CD4-positive, alpha-beta memory T cell (primary cell): ENCODE data around the gene ABCA8. TPM values are rescaled to one million over a fixed set of nuclear protein-coding genes. Genes with fewer than 3 reads are reported as not detected.

Experiments used
- CTCF ChIA-PET: fragments of 350-600 bp; sonication (Branson Sonifier 250); formaldehyde crosslinking; loops from one replicate; lab custom pipeline; 2021; ENCODE audit warnings: inconsistent platforms; ENCODE audit not compliant: partially characterized antibody; lab: Charles Lee
- POLR2A ChIA-PET: fragments of 350-600 bp; sonication (Branson Sonifier 250); formaldehyde crosslinking; loops from one replicate; lab custom pipeline; 2021; ENCODE audit not compliant: partially characterized antibody; lab: Charles Lee
- DNase-seq, 5 donors: peaks; one replicate each; pipeline versions ENCODE4 v3.0.0 to v3.0.0-alpha.2; 2020 to 2022; ENCODE audit warnings: mixed read lengths in 1 of 5
- H3K27ac ChIP-seq: one replicate; pipeline ENCODE4 v1.7.0; 2013; ENCODE audit warnings: low read depth, low read length
- H3K27me3 ChIP-seq: 2 replicates; pipeline ENCODE4 v1.7.0; 2013; ENCODE audit warnings: mild to moderate bottlenecking, low read length, moderate library complexity; ENCODE audit not compliant: insufficient read depth
- H3K36me3 ChIP-seq: 2 replicates; pipeline ENCODE4 v1.7.0; 2013; ENCODE audit warnings: mild to moderate bottlenecking, low read length, moderate library complexity; ENCODE audit not compliant: insufficient read depth
- H3K4me1 ChIP-seq: 2 replicates; pipeline ENCODE4 v1.7.0; 2013; ENCODE audit warnings: mild to moderate bottlenecking, low read length, moderate library complexity; ENCODE audit not compliant: insufficient read depth
- H3K4me3 ChIP-seq, 2 donors: one replicate each; pipeline ENCODE4 v1.7.0; 2013; ENCODE audit warnings: low read length in 2 of 2, mild to moderate bottlenecking in 1 of 2
- H3K9me3 ChIP-seq, 2 donors: one replicate each; pipeline ENCODE4 v1.7.0; 2013; ENCODE audit warnings: low read length in 2 of 2, control low read depth in 1 of 2; ENCODE audit not compliant: control insufficient read depth in 1 of 2
- H3K27ac Mint-ChIP-seq, 7 donors: one replicate each; pipeline ENCODE4 v1.8.0; 2020 to 2021; ENCODE audit warnings: mixed read lengths in 7 of 7, mild to moderate bottlenecking in 6 of 7, inconsistent platforms in 3 of 7, moderate library complexity in 3 of 7
- H3K27me3 Mint-ChIP-seq, 2 donors: one replicate each; pipeline ENCODE4 v1.8.0; 2020 to 2021; ENCODE audit warnings: mixed read lengths in 2 of 2
- H3K36me3 Mint-ChIP-seq, 2 donors: one replicate each; pipeline ENCODE4 v1.8.0; 2020 to 2021; ENCODE audit warnings: mixed read lengths in 2 of 2, inconsistent platforms in 1 of 2, mild to moderate bottlenecking in 1 of 2
- H3K4me1 Mint-ChIP-seq, 4 donors: one replicate each; pipeline ENCODE4 v1.8.0; 2020 to 2021; ENCODE audit warnings: mixed read lengths in 4 of 4, mild to moderate bottlenecking in 1 of 4
- H3K4me3 Mint-ChIP-seq, 8 donors: one replicate each; pipeline ENCODE4 v1.8.0; 2020 to 2021; ENCODE audit warnings: mixed read lengths in 8 of 8, mild to moderate bottlenecking in 7 of 8, moderate library complexity in 6 of 8, inconsistent platforms in 3 of 8
- H3K9me3 Mint-ChIP-seq, 8 donors: one replicate each; pipeline ENCODE4 v1.8.0; 2020 to 2021; ENCODE audit warnings: mixed read lengths in 8 of 8, mild to moderate bottlenecking in 5 of 8, inconsistent platforms in 3 of 8, moderate library complexity in 1 of 8
- intact Hi-C: fragments of 100-400 bp; cut with micrococcal nuclease; formaldehyde crosslinking; loops from one replicate; pipeline ENCODE4 v1.15.1; 2023
- polyA plus RNA-seq, 2 donors: library from polyadenylated mRNA; unstranded; fragments of 300-500 nt; fragmentation: Illumina TruSeq; gene quantifications; one replicate each; pipeline ENCODE4 v1.2.3, GENCODE V29; 2021
- total RNA-seq, 2 experiments: library from RNA; stranded (reverse); gene quantifications; one replicate each; pipeline ENCODE4 v1.2.3, GENCODE V29; 2021

ABCA8 gene
- total and polyA plus RNA-seq, 4 experiments from 2014 or later, result not detected

- DNase-seq, result no peak
- CTCF ChIA-PET, result no interaction called here
Observed at GRCh38 chr17:68867759-68868516, 87.3 kb downstream of the ABCA8 start.

GRCh38 chr17:68865584-68865983 is 89.6 kb downstream of the ABCA8 start:
- DNase-seq, result no peak
- Histone ChIP-seq H3K27ac (no peak overlapping the region), H3K9me3 (no peaks in the 10 kb centered on the region), H3K27me3 (no peaks in the 10 kb centered on the region), H3K36me3 (no peaks in the 10 kb centered on the region), H3K4me3 (no peak overlapping the region), H3K4me1 (no peaks in the 10 kb centered on the region)
- intact Hi-C loops, result no loop called here
- H3K27me3 Mint-ChIP-seq, result peaks cover 0 to 4% of the 10 kb centered on the region in 2 donors
- H3K27ac Mint-ChIP-seq, result no peak overlapping the region
- no peaks in the 10 kb centered on the region for H3K36me3 Mint-ChIP-seq
- no peak overlapping the region for H3K4me3 Mint-ChIP-seq
- peaks cover 0 to 6% (median 0%) of the 10 kb centered on the region in 8 donors for H3K9me3 Mint-ChIP-seq
- no peaks in the 10 kb centered on the region for H3K4me1 Mint-ChIP-seq
- CTCF ChIA-PET, result no interaction called here
- POLR2A ChIA-PET, result no interaction called here

More at GRCh38 chr17:68867759-68868516, 87.3 kb downstream of the ABCA8 start:
- Histone ChIP-seq H3K4me3 (no peak overlapping the region), H3K27ac (no peak overlapping the region), H3K4me1 (no peaks in the 10 kb centered on the region), H3K9me3 (no peaks in the 10 kb centered on the region), H3K36me3 (no peaks in the 10 kb centered on the region), H3K27me3 (no peaks in the 10 kb centered on the region)
- POLR2A ChIA-PET, result no interaction called here
- Mint-ChIP-seq H3K27ac (no peak overlapping the region), H3K36me3 (no peaks in the 10 kb centered on the region), H3K4me1 (no peaks in the 10 kb centered on the region), H3K4me3 (no peak overlapping the region), H3K9me3 (peaks cover 0 to 6% (median 0%) of the 10 kb centered on the region in 8 donors), H3K27me3 (peaks cover 0 to 2% of the 10 kb centered on the region in 2 donors)
- intact Hi-C loops, result no loop called here

- intact Hi-C loops, result no loop called here
- H3K9me3 ChIP-seq, result no peaks in the 10 kb centered on the region
- no peak overlapping the region for H3K4me3 ChIP-seq
- H3K9me3 Mint-ChIP-seq, result peaks cover 0 to 6% (median 0%) of the 10 kb centered on the region in 8 donors
- no peak overlapping the region for H3K27ac Mint-ChIP-seq
- ChIA-PET CTCF (no interaction called here), POLR2A (no interaction called here)
- no peak overlapping the region for H3K4me3 Mint-ChIP-seq
- DNase-seq, result no peak
- H3K27me3 ChIP-seq, result no peaks in the 10 kb centered on the region
- no peaks in the 10 kb centered on the region for H3K36me3 Mint-ChIP-seq
- no peak overlapping the region for H3K27ac ChIP-seq
- H3K4me1 Mint-ChIP-seq, result no peaks in the 10 kb centered on the region
- H3K4me1 ChIP-seq, result no peaks in the 10 kb centered on the region
- no peaks in the 10 kb centered on the region for H3K36me3 ChIP-seq
- H3K27me3 Mint-ChIP-seq, result peaks cover 6 to 13% of the 10 kb centered on the region in 2 donors
Observed at GRCh38 chr17:68863091-68863652, 92.0 kb downstream of the ABCA8 start.

- no peak overlapping the region for H3K27ac Mint-ChIP-seq
- Histone ChIP-seq H3K27ac (no peak overlapping the region), H3K36me3 (no peaks in the 10 kb centered on the region), H3K4me1 (no peaks in the 10 kb centered on the region), H3K9me3 (no peaks in the 10 kb centered on the region), H3K4me3 (no peak overlapping the region), H3K27me3 (no peaks in the 10 kb centered on the region)
- POLR2A ChIA-PET, result no interaction called here
- H3K27me3 Mint-ChIP-seq, result peaks cover 6 to 13% of the 10 kb centered on the region in 2 donors
- intact Hi-C loops, result no loop called here
- DNase-seq, result no peak
- CTCF ChIA-PET, result no interaction called here
- peaks cover 0 to 6% (median under 1%) of the 10 kb centered on the region in 8 donors for H3K9me3 Mint-ChIP-seq
- H3K36me3 Mint-ChIP-seq, result no peaks in the 10 kb centered on the region
- H3K4me1 Mint-ChIP-seq, result no peaks in the 10 kb centered on the region
- H3K4me3 Mint-ChIP-seq, result no peak overlapping the region
Observed at GRCh38 chr17:68861602-68862001, 93.6 kb downstream of the ABCA8 start.

- H3K9me3 Mint-ChIP-seq, result peaks cover 0 to 6% (median under 1%) of the 10 kb centered on the region in 8 donors
- Histone ChIP-seq H3K4me1 (no peaks in the 10 kb centered on the region), H3K27me3 (no peaks in the 10 kb centered on the region), H3K27ac (no peak overlapping the region), H3K36me3 (no peaks in the 10 kb centered on the region), H3K9me3 (no peaks in the 10 kb centered on the region), H3K4me3 (no peak overlapping the region)
- no peaks in the 10 kb centered on the region for H3K4me1 Mint-ChIP-seq
- H3K27me3 Mint-ChIP-seq, result peaks cover 6 to 11% of the 10 kb centered on the region in 2 donors
- H3K27ac Mint-ChIP-seq, result no peak overlapping the region
- ChIA-PET POLR2A (no interaction called here), CTCF (no interaction called here)
- no peaks in the 10 kb centered on the region for H3K36me3 Mint-ChIP-seq
- intact Hi-C loops, result no loop called here
- H3K4me3 Mint-ChIP-seq, result no peak overlapping the region
- DNase-seq, result no peak
Observed at GRCh38 chr17:68860941-68861340, 94.3 kb downstream of the ABCA8 start.

GRCh38 chr17:68854452-68854851 is 100.7 kb downstream of the ABCA8 start:
- H3K27me3 Mint-ChIP-seq, result peaks cover 8 to 13% of the 10 kb centered on the region in 2 donors
- no peaks in the 10 kb centered on the region for H3K27me3 ChIP-seq
- POLR2A ChIA-PET, result no interaction called here
- no peaks in the 10 kb centered on the region for H3K4me1 ChIP-seq
- no peak overlapping the region for H3K4me3 ChIP-seq
- H3K4me3 Mint-ChIP-seq, result no peak overlapping the region
- H3K36me3 ChIP-seq, result no peaks in the 10 kb centered on the region
- no peak overlapping the region for H3K27ac ChIP-seq
- H3K4me1 Mint-ChIP-seq, result no peaks in the 10 kb centered on the region
- CTCF ChIA-PET, result interaction anchor here (0.7 kb wide), 1 partner anchor 29 kb away, joined by 3 read pairs; no protein-coding TSS in a partner anchor
- DNase-seq, result no peak
- intact Hi-C loops, result no loop called here
- H3K9me3 Mint-ChIP-seq, result peaks cover 0 to 5% (median 0%) of the 10 kb centered on the region in 8 donors
- no peaks in the 10 kb centered on the region for H3K36me3 Mint-ChIP-seq
- no peaks in the 10 kb centered on the region for H3K9me3 ChIP-seq
- no peak overlapping the region for H3K27ac Mint-ChIP-seq

GRCh38 chr17:68853439-68853838 is 101.8 kb downstream of the ABCA8 start:
- H3K27me3 ChIP-seq, result no peaks in the 10 kb centered on the region
- intact Hi-C loops, result no loop called here
- no peaks in the 10 kb centered on the region for H3K36me3 ChIP-seq
- no peak overlapping the region for H3K27ac ChIP-seq
- peaks cover 6 to 8% of the 10 kb centered on the region in 2 donors for H3K27me3 Mint-ChIP-seq
- POLR2A ChIA-PET, result no interaction called here
- no peaks in the 10 kb centered on the region for H3K36me3 Mint-ChIP-seq
- no peak for DNase-seq
- H3K9me3 ChIP-seq, result no peaks in the 10 kb centered on the region
- no peaks in the 10 kb centered on the region for H3K4me1 Mint-ChIP-seq
- H3K9me3 Mint-ChIP-seq, result peaks cover 0 to 5% (median 0%) of the 10 kb centered on the region in 8 donors
- H3K27ac Mint-ChIP-seq, result no peak overlapping the region
- H3K4me3 Mint-ChIP-seq, result no peak overlapping the region
- H3K4me3 ChIP-seq, result no peak overlapping the region
- H3K4me1 ChIP-seq, result no peaks in the 10 kb centered on the region
- CTCF ChIA-PET, result no interaction called here
